ENCODE measurements around the gene SLC4A1AP.

The SLC4A1AP gene

DNA sequence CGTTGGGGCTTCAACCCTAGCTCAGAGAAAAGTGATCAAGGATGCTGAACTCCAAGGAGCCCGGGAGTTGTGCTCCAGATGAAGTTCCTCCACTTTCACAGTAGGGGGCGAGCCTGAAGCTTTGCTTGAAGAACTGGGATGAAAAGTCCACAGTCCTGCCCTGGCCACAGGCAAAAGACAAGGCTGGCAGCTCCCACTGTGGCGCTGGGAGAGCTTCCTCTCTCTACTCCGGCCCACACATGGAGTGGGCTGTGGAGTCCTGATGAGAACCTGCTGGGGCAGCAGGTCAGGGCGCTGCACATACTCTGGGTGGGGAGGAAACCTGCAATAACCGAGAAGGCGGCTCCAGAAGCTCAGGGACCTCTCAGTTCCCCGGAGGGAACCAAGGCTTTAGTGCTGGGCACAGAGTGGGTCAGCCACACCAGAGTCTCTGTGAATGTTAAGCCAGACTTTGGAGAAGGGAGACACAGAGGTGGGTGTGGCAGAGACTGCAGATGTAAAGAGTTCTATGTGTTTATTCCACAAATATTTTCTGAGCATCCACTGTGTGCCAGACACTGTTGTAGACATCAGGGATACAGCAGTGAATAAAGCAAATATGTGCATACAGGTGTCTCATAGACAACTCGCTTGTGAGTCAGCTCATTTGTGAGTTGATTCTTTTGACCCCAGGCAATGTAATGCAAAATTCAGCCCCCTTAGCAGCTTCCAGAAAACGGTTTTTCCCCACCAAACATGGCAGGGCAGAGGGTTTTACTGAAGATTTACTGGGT lies 59.9 kb downstream of the SLC4A1AP start:
- TF ChIP-seq, protein P1, sequence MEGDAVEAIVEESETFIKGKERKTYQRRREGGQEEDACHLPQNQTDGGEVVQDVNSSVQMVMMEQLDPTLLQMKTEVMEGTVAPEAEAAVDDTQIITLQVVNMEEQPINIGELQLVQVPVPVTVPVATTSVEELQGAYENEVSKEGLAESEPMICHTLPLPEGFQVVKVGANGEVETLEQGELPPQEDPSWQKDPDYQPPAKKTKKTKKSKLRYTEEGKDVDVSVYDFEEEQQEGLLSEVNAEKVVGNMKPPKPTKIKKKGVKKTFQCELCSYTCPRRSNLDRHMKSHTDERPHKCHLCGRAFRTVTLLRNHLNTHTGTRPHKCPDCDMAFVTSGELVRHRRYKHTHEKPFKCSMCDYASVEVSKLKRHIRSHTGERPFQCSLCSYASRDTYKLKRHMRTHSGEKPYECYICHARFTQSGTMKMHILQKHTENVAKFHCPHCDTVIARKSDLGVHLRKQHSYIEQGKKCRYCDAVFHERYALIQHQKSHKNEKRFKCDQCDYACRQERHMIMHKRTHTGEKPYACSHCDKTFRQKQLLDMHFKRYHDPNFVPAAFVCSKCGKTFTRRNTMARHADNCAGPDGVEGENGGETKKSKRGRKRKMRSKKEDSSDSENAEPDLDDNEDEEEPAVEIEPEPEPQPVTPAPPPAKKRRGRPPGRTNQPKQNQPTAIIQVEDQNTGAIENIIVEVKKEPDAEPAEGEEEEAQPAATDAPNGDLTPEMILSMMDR (IDR thresholded peaks at IDR 0.05; ENCODE audit: borderline replicate concordance, insufficient read depth, low read depth, low read length), result peak; percentile 84
- no peak overlapping the region for H3K4me3 ChIP-seq (ENCODE audit: low read depth, low read length)

DNA sequence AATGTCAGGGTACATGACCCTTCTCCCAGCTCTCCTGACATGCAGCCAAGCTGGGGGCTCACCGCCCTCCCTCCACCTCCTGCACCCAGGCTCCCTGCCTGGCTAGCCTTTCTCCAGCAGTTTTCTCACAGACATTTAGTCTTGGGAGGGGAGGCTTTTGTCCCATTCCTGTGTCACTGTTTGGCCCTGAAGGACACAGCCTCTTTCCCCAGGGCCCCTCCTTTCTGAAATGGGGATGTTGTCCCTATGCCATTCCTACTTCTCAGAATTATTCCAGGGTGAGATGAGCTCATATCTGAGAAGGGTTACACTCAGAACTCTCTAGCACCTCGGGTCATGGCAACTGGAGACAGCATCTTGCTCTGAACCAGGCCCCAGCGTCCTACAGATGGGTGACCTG lies 60.5 kb downstream of the SLC4A1AP start:
- no peak overlapping the region for H3K4me3 ChIP-seq (ENCODE audit: low read depth, low read length)
- TF ChIP-seq, protein P1 (IDR thresholded peaks at IDR 0.05; ENCODE audit: borderline replicate concordance, insufficient read depth, low read depth, low read length), result no peak

DNA sequence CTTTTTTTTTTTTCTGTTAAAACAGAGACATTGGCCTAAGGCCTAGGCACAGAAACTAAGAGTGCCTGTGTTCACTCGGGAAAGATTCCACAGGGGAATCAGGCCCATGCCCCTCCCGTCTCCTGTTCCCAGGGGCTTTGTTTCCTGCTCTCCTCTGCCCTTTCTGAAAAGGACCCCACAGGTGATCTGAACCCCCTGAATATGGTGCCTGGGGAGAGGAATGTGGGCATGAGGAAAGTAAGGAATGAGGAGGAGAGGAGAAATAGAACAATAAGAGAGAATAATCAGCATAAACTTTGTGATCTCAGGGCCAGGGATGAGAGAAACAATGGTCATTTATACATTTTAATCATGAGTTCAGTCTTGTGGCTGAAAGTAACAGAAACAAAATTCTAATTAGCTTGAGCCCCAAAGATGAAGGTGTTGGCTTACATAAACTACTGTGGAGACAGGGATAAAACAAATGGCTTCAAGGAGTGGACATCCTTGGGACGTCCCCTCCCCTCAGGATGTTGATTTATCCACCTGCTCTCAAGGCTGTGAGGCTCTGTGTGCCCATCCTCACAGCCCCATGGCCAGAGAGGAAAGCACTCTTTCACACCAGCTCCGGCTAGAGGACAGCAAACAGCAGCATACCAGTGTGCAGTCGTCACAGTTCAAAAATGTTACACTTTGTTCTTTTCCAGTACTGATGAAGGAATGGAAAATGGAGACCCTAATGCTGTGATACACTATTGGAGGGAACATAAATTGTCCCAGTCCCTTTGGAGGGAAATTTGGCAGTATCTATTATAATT lies 61.4 kb downstream of the SLC4A1AP start:
- TF ChIP-seq, protein P1 (IDR thresholded peaks at IDR 0.05; ENCODE audit: borderline replicate concordance, insufficient read depth, low read depth, low read length), result no peak

DNA sequence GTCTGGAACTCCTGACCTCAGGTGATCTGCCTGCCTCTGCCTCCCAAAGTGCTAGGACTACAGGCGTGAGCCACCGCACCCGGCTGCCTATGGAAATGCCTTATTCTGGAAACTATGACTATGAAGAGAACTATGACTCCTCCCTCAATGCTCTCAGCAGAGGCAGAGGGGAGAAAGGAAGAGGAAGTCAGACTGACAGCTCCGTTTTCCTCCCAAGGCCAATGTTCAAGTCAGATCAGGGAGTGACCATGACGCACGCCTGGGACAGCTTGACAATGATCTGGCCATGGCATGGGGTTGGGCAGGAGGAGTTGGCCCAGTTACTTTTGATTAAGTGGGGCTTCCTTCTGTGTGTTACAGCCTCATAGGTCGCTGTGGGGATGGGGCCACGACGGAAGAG lies 63.6 kb downstream of the SLC4A1AP start:
- TF ChIP-seq, protein P1 (IDR thresholded peaks at IDR 0.05; ENCODE audit: borderline replicate concordance, insufficient read depth, low read depth, low read length), result no peak
- no peak overlapping the region for H3K4me3 ChIP-seq (ENCODE audit: low read depth, low read length)

More for the DNA sequence above, 61.4 kb downstream of the SLC4A1AP start:
- H3K4me3 ChIP-seq (ENCODE audit: low read depth, low read length), result no peak overlapping the region

DNA sequence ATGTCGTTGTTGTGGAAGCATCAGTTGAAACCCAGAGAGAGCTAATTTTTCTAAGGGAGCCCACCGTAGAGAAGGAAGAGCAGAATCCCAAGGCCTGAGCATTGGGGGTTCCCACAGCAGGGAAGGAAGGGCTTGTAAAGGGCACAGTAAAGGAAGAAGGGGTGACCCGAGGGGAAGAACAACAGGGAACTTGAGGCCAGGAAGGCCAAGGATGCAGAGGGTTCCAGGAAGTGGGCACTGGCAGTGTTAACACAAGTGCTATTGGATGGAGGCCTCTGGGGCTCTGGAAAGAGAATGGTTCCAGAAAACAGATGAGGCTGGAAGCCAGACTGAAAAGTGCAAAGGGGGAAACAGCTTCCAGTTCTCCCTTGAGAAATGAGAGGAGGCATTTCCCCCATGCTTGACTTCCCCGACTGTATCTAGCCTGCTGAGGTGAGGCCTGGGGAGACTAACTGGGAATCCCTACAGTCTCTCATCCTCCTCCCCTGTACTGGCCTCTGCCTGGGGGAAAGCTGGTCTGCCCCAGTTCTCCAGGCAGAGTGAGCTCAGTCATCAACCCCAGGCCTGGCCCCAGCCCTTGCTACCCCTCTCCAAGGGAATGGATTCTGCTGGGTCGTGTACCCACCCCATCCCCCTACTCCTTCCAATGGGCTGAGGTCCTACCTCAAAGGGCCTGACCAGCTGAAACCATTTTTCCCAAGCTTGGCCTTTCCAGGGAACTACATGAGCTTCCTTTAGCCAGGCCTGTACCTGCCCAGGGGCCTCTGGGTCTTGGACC lies 64.6 kb downstream of the SLC4A1AP start:
- TF ChIP-seq, protein P1 (IDR thresholded peaks at IDR 0.05; ENCODE audit: borderline replicate concordance, insufficient read depth, low read depth, low read length), result no peak
- H3K4me3 ChIP-seq (ENCODE audit: low read depth, low read length), result no peak overlapping the region

DNA sequence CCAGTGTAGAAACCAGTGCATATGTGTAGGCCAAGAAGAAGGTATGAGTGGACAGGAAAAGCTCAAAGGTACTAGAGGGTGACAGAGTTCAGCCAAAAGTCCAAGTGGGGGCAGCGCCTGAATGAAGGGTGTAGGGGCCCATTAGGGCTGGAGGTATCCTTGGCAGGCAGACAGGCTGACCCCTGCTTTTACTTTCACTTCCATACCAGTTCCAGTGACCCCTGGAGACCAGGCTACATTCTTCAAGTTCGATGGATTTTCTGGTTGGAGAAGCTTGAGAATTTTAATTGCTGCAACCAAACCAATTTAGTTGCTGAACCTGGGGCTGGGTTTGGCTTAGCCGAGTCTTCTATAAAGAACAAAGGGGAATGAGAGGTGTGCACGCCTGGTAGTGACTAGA lies 65.5 kb downstream of the SLC4A1AP start:
- H3K4me3 ChIP-seq (ENCODE audit: low read depth, low read length), result no peak overlapping the region
- TF ChIP-seq, protein P1 (IDR thresholded peaks at IDR 0.05; ENCODE audit: borderline replicate concordance, insufficient read depth, low read depth, low read length), result no peak

All from GM12875 (cell line).